GM21360 (cell line): ENCODE results near the gene PARD3B.

Experiments
- ATAC-seq: cut with Tn5 transposase; IDR thresholded peaks from one replicate; pipeline ENCODE4 v1.9.1; 2021; ENCODE audit warnings: mild to moderate bottlenecking, moderate library complexity; ENCODE audit not compliant: unreplicated experiment

PARD3B gene

DNA sequence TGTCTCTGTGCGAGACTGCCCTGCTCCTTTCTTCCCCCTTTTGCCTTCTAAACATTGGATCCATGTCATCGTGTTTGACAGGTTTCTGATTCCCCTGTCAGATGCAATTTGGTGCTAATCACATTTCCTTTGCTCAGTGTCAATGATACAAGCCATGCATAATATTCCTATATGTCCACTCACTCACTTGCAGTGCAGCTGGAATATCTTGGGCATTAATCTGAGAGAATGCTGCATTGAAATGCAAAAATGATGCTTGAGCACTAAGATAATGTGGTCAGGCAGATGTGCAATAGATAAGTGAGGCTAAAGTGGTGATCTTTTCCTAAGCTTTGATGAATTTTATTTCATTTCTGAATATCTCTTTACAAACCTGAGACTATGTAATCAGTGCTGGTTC is 375.5 kb downstream of the PARD3B start:
- ATAC-seq = no peak

DNA sequence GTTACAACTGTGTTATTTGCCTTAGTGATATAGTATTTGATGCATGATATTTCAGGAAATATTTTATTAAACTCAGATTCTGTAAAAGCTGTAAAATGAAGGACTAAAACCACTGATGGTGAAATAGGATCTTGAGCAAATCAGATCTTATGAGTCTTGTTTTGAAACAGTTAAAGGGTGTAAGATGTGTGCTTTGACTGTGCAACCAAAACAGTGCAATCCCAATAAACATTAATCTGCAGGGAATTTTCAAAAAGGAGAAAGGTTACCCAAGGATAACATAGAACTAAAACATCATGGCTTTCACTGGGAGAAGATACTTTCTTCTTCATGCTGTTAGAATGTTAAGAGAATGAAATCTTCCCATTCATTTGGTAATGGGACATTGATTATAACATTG is 378.7 kb downstream of the PARD3B start:
- ATAC-seq = no peak

DNA sequence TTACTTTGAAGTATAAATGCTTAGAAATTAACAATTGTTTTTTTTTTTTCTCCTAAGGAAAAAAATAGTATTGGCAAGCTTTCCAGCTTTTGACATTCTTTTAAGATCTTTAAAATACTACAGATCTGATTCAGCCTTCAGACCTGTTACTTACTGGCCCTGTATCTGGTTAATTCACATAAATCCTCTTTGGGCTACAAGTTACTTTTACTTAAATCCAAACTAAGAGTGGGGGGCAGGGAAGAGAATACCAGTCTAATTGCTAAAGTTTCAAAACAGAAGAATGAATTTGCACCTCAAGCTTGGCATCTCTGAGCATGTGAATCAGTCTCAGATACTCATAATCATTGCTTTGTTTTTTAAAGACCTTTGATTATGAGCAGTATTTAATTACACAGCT is 386.3 kb downstream of the PARD3B start:
- no peak for ATAC-seq

DNA sequence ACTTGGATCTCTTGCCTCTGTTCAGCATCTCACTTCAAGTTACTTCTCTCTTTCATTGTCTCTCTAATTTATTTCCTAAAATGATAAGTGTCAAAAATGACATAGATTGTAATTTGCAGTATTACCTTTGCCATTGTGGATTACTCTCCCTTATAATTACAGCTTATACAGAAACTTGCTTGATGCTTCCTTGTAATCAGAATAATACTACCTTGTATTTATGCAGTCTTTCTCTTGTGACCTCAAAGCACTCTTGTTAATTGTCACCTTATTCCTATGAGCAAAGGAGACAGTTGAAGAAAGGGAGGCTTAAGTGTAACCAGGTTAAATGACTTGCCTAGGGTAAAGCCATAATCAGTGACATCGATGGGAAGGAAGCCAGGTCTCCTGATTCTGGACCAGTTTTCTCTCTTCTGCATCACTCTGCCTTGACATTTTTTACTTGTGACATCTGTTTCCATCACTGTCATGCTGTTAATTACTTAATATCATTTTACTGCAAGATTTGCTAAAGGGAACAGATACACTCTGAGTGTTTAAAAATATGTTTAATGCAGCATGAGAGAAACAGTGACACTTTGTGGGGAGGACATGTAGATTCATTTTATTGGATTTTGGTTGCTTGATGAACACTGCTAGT is 388.6 kb downstream of the PARD3B start:
- no peak for ATAC-seq

DNA sequence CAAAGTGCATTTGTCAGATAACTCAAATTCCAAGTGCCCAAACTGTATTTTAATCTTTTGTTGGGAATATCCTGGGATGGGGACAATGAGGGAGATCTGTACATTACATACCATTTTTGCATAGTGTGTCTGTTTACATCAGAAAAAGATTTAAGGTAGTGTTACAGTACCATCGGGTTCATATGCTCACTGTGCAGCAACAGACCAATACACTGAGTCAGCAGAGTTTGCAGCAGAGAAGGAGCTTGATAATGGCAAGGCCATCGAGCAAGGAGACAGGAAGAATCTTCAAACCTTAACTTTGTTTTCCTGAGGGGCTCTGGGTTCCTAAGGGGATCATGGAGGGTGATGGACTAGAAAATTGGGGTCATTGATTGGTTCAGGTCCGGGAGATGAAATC is 399.7 kb downstream of the PARD3B start:
- ATAC-seq = no peak

DNA sequence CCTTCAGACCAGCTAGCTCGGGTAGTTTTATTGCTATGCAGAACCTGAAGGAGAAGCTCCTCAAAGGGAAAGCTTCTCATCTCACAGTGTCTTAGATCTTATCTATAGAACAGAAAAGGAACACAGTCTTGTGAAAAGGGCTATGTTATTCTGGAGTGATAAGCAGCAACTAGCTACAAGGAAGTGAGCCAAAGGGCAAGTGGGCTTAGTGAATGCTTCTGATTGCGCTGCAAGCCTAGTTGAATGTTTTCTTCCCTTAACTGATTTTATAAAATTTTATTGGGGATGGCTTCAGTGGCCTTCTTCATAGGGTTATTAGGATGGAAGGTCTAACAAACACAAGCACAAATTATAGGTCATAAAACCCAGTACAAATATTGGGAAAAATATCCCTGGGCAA is 400.1 kb downstream of the PARD3B start:
- no peak for ATAC-seq

DNA sequence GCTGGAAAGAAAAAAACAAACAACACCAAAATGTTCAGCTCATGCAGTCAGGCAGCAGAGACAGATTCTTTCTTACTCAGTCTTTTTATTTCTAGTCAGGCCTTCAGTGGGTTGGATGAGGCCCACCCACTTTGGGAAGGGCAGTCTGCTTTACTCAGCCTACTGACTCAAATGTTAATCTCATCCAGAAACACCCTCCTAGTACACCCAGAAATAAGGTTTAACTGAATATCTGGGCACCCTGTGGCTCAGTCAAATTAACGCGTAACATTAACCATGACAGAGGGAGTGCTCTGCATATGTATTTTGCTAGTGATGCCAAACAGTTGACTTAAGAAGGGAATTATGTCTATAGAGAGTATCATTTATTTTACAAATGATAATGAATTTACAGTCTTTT is 401.6 kb downstream of the PARD3B start:
- ATAC-seq = no peak

DNA sequence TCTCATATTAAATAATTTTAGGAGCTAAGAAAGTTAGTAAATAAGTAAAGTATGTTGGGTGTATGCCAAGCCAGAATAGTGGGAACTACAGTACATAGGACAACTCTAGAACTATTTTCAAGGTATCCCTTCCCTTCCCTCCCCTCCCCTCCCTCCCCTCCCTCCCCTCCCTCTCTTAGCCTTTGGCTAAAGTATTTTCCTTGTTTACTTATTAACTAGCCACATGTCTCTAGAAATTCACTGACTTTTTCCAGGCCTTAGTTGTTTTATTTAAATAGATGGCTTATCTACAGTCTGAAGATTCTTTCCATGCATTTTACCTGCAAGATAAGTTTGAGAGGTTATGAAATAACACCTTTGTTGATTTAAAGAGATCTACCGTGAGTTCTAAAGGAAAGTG is 402.1 kb downstream of the PARD3B start:
- ATAC-seq = no peak

DNA sequence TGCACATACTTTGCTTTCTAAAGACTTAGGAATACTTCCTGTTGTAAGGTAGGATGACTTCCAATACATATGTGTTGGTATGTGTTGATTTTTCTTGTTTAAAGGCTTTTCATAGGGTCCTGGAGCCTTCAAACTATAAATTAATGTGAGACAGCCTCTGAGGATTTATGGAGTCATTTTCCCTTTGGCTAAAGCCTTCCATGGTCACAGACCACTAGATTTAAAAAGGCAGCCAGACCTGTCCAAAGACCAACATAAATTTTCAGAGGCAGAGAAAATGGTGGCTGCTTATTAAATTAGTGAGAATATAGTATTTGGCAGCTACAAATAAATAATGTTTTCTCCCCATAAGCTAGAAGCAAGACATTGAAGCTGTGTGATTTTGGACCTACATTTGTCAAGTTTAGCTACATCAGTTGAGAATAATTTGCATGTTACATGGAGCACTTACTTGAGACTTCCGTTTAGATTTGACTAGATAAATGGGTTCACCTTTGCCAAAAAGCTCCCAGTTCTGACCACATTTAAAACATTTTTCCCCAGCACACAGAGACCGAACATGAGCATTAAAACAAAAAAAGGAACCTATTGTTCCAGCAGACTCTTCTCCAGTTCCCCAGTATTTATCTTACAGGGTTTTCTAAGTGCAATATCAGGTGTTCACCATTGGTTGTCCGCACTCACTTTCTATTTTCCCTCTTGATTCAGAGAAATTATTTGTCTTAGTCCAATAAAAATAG is 402.9 kb downstream of the PARD3B start:
- ATAC-seq = no peak

DNA sequence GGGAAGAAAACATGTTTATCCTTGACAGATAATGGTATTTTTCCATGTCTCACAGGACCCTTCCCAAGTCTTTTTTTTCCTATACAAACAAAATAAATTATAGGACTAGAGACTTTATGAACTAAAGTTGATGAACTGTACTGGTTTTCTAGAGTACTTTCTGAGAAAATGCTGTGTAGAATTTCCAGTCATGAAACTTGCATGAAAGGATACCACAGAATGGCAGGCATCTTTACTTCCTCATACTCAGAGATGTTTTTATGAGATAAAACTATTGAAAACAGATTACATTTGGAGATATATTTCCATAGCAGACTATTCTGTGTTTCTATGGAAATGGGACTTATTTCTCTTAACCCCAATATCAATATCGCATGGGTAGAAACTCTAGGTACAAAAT is 403.5 kb downstream of the PARD3B start:
- ATAC-seq = no peak

DNA sequence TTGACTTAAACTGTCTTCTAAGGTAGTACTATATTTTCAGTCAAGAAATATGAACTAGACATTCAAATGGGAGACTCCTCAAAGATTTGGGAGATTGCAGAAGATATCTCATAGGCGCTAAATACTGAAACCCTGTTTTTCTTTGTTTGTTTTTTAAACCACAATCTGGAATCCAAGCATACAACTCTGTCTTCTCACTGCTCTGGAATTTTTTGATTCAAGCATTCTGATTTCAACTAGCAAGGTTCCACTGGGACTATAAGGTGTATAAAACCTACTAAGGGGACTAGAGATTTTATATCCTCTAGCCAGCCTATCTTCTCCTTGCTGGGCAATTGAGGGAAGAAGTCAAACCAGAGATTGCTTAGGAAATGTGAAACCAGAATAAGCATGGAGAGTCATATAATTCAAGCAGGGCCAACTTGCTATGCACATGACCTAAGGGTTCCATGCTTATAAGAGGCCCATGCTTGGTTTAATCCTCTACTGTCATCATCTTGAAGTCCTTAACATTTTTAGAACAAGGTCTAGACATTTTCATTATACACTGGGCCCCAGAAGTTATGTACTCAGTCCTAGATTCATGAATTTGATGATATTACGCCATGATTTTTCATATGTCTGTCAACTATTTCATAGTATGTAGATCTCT is 405.5 kb downstream of the PARD3B start:
- ATAC-seq = no peak

DNA sequence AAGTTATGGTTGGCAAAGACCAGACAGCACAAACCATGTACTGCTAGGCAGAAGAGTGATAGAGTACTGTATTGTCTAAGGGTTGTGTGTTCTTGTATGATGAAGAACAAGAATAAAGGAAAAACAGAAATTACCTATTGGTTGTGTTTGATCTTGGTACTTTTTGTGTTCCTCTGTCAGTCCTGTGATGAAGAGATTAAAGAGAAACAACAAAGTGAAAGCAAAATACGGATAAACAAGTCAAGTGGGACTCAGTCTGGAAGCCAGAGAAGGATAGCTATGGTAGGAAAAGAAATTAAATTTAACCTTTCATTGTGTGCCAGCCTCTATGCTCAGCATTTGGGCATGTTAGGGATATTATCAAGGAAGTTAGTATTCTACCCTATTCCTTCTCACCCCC is 413.1 kb downstream of the PARD3B start:
- no peak for ATAC-seq

DNA sequence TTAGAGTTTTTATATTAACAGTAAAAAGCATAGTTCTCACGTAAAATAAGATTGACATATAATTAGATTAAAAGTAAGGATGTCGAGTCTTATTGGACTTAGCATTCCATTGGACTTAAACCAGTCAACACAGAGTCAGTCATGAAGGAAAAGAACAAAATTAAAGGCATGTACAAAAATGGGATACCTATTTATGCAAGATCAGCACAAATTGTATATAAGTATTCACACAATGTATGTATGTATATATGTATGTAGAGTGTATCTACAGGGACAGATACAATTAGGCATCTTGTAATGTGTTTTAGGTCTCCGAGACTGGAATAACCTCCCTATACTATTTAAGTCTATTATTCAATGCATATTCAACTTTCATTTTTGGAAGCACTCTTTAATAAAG is 419.1 kb downstream of the PARD3B start:
- no peak for ATAC-seq

DNA sequence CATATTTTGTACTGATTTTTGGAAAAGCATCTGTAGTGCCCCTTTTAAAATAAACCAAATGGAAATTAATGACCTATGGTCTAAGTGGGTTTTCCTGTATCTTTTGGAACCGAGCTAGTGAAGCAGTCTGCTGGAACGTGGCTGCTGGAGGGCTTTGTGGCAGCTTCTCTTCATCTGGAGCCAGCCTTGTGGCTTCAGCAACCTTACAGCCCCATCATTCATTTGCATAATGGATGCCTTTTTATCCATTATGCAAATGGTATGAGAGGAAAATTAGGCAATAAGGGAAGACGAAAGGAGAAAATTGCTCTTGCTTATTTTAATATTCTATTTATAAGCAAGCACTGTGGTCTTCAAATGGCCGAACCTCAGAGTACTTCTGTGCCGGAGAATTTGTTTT is 421.0 kb downstream of the PARD3B start:
- ATAC-seq = no peak

DNA sequence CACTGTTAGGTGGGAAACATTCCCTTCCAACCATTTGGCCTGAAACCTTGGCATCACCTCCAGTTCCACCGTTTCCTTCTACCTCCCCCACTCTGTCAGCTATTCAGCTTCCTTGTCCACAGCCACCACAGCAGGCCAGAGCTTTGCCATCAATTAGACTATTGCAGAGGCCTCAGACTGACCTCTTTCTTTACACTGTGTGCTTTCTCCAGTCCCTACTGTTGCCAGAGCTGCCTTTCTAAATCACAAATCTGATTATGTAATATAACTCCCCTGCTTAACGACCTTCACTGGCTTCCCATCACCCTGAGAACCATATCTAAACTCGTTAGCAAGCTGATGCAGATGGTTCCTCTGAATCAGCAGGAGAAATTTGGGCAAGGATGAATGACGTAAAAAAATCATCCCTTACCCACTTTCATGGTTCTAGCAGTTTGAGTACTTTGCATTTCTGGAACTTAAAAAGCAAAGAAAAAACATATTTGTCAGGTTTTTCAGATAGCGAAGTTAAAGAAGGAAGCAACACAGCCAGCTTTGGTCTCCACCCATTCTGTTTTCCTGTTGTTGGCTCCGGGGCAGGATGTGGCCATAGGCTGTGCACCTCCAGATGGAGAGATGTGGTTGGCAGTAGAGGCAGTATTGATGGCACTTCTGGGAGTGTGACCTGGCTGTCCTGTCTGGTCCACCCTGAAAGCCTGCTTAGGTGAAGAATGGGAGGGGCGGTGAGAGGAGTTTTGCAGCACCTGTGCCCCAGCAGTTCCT is 422.1 kb downstream of the PARD3B start:
- ATAC-seq = no peak

DNA sequence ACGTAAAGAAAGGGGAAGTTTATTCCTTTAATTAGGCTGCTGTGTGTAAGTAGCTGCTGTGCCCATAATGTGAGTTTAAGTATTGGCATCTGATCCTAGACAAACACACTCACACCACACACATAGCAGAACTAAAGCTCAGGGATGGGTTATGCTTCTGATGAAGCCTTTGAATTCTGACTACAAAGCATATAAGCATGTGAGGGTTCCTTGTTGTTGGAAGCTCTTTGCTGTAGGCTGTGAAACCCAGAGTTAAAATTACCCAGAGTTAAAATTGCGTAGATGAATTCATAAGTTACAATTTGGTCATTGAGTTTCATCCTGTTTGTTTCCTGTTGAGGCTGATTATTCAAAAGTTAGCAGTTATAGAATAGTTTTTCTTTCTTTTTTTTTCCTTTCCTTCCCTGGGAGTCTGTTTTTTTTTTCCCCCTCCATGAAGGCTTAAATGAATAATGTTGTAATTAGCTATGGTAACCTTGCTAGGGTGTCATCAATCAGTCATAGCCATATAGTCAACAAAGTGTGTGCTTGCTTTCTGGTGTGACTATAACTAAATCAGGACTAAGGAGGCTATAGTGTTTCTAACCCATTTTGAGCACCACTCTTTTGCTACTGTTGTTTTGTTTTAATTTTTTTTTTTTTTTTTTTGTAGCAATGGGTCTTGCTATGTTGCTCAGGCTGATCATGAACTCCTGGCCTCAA is 426.1 kb downstream of the PARD3B start:
- no peak for ATAC-seq

DNA sequence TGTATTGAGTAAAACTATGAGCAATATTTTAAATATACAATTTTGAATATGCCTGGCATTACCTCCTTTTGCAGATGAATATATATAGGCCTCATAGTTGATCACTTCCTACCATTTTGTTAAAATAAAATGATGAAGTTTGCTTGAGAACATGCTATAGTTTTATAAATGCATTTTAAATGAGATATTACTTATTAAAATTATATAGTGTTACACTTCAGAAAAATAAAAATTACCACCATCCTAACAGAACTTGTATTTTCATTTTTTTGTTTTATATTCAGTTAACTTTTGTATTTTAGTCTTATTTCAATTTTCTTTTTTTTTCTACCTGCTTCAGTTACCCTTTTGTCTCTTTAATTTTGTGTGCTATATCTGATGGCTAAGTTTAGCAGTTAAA is 426.9 kb downstream of the PARD3B start:
- ATAC-seq = no peak

DNA sequence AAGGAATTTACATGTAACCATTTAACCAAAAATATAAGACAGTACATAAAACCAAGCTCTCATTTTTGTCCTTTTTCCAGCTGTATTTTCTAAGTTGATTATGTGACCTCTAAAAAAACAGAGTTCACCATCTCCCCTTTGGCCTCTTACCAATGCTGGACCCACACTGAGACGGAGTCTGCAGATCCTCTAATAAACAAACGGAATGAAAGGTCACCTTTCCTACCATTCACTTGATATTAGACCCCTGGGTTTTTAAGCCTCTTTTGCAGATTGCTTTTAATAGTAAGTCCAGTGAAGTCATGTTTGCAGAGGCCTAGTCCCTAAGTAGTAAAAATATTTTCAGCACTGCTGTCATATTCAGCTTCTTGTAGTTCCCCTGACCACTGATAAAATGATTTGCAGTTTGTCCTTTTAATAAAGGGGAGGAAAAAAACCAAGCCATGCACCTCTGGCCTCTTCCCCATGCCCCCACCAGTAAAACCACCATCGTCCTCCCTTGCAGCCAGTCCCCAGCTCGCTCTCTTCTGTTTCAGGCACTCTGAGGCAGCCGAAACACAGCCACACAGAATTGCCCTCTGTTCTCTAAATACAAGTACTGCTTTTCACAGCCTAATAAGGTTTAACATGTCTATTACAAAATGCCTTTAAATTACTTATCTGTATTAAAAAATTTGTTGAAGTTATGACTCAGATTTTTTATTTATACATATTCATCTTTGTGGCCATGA is 427.5 kb downstream of the PARD3B start:
- ATAC-seq = no peak

DNA sequence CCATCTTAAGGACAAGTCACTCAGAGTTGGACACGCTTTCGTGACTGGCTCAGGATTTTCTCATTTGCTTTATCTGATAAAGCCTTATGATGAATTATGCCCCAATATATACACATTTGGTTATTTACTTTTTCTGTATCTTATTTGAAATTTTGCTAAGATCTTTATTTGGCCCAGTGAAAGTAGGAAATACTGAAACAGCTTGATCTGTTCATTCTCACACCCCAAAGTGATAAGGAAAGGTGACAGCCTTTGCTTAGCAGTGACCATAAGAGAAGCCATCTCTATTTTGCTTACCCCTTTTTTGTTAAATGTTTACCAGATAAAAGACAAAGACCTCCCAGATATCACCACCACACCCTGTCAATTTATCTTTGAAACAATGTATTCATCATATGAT is 428.3 kb downstream of the PARD3B start:
- no peak for ATAC-seq

DNA sequence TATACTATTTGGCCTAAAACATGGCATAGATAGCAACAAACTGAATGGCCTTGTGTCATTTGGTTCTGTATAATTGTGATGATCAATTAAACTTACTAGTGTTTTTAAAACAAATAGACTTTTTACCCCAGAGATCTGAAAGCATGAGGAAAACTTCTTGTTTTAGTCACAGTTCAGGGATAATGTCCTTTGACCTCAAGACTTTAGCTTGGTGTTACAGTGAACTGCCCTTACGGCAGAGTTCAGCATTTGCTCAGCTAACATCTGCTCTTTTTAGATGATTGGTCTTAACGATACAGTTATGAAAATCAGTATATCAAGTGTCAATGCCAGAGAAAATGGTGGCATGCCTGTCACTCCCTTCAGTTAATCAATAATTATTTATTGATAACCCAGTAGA is 429.2 kb downstream of the PARD3B start:
- ATAC-seq = no peak
